SK-N-SH (cell line): ENCODE measurements around the gene TAP1.

ENCODE experiments used
- CHD2 ChIP-seq: fragments of 150-350 bp; IDR thresholded peaks from 2 replicates; pipeline ENCODE4 v1.6.1; 2018; ENCODE audit warnings: low read length; ENCODE audit not compliant: partially characterized antibody
- EZH2phosphoT487 ChIP-seq: fragments of 200-600 bp; sonication (generic); IDR thresholded peaks from 2 replicates; pipeline ENCODE4 v1.6.1; 2017; ENCODE audit warnings: low read depth, mixed run types, mild to moderate bottlenecking, antibody characterized with exemption, moderate library complexity, borderline replicate concordance
- RAD21 ChIP-seq: IDR thresholded peaks from 2 replicates; pipeline ENCODE4 v1.6.1; 2012; ENCODE audit warnings: mild to moderate bottlenecking, low read length
- TF ChIP-seq, protein P1 (sequence below): fragments of 200-600 bp; sonication (generic); IDR thresholded peaks from 2 replicates; pipeline ENCODE4 v1.6.1; 2017; ENCODE audit warnings: antibody characterized with exemption, mild to moderate bottlenecking, moderate library complexity

DNA sequence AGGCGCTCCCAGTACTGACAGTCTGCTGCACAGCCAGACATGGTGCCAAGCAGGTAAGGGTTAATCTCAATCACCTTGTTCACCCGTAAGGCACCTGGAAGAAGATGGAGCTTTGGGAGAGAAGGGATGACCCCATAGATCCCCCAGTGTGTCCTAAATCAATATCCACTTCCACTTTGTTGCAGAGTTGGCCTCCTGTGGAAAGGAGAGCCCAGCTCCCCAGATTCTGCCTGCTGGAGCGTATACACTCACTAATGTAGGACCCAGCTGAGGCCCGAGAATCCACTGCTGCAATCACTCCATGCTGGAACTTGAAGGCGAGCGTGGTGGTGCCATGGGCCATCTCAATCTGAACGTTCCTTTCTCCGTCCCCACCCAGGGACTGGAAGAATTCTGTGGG, 10.8 kb downstream of the TAP1 start:
- TF ChIP-seq CHD2 (no peak), EZH2phosphoT487 (no peak), RAD21 (no peak)
- TF ChIP-seq, protein P1, sequence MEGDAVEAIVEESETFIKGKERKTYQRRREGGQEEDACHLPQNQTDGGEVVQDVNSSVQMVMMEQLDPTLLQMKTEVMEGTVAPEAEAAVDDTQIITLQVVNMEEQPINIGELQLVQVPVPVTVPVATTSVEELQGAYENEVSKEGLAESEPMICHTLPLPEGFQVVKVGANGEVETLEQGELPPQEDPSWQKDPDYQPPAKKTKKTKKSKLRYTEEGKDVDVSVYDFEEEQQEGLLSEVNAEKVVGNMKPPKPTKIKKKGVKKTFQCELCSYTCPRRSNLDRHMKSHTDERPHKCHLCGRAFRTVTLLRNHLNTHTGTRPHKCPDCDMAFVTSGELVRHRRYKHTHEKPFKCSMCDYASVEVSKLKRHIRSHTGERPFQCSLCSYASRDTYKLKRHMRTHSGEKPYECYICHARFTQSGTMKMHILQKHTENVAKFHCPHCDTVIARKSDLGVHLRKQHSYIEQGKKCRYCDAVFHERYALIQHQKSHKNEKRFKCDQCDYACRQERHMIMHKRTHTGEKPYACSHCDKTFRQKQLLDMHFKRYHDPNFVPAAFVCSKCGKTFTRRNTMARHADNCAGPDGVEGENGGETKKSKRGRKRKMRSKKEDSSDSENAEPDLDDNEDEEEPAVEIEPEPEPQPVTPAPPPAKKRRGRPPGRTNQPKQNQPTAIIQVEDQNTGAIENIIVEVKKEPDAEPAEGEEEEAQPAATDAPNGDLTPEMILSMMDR: no peak
